Activated CD8-positive, alpha-beta memory T cell treated with anti-CD3 and anti-CD28 coated beads, Interleukin-2, amount 50 U/mL, for 1 hour (primary cell): ENCODE data around the gene GPR108.
"Not testable (repeated sequence)": the region's sequence is repeated elsewhere in the genome, so short reads cannot be mapped to it uniquely, and the experiment has no call there.

Experiments
- DNase-seq: peaks from one replicate; pipeline ENCODE4 v3.0.0-alpha.2; 2020; ENCODE audit errors: extremely low read depth

GPR108 gene

DNA sequence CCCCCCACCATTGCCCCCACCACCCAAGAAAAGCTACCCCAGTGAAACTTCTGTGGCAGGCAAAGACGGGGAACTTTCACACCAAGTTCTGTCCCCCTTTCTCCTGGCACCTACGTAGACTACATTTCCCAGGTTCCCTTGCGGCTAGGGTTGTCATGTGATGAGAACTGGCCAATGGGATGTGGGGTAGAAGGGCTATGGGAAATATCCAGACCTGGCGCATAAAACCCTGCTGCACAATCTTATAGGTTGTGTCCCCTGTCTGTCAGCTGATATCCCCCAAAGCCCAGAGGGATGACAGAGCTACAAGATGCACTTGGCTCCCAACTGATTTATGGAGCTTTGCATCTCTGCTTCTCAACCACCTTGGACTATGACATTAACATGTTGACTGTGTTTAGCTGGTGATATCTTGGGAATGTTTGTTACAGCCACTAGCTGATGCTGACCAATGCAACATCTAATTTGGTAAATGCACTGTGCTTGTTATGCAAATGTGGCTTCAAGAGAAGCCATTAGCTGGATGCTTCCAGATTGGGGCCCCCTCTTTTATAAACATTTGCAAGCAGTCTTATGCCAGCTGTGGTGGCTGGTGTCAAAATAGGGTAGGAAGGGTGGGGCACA lies 23.8 kb upstream of the GPR108 start:
- no peak for DNase-seq

DNA sequence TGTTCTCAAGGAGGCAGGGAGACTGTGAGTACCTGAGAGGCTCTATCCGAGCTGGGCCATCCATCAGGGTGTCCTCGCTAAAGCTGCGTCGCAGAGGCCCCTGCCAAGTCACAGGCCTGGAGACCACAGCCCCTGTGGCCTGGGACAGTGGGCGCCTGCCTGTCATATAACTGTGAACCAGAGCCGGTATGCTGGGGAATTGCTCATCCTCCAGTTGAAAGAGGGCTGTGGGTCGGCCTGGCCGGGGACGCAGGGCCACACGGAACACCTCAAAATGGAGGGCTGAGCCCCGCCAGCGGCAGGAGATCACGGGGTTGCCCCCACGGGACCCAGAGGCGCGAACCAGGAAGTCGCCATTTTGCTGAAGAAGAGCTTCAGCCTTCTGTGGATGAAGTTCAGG lies 23.2 kb upstream of the GPR108 start:
- DNase-seq, result no peak

DNA sequence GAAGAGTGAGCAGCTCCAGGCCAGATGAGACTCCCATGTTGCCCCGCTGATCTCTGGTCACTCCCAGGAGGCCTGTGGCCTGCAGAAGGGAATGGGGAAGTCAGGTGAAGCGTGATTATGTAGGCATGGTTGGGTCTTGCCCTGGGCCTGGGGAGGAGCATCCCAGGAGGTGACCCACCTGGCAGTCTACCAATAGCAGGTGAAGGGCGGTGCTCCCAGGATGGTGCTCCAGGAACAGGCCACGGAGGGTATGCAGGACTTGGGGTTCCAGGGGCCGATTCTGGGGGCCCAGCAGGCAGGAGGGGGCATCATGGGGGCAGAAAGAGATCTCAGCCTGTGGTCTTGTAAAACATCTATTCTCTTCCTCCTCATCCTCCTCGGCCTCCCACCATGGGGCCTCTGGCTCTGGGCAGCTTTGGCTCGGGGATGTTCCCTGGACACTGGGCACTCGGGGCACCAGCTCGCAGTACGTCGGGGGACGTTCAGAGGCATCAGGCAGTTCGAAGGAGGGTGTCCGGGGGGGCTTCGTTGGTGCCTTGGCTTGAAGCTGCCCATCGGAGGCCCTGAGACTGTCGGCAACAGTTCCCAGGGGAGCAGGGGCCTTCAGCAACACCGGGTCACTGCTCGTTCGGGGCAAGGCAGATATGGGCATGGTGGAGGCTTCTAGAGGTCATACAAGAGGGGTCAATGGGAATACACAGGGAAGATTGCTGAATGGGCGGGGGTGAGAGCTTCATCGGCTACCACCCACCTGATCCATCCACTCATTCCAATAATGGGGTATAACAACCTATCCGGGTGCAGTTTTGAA lies 17.5 kb upstream of the GPR108 start:
- no peak for DNase-seq

DNA sequence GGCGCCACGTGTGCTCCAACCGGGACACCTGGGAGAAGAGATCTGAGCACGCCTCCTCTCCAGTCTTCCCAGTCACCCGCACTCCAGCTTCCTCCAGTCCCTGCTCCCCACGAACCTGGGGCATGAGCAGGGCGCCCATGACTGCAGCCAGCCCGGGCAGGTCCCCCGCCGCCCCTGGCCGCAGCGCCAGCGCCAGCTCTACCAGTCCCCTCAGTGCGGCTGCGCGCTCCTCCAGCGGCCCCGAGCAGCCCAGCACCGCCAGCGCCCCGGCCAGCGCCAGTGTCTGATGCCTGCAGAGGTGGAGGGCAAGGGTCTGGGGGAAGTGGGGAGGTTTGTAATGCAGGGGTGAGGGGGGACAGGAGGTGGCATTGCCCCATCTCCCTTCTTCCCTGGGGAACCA lies 16.8 kb upstream of the GPR108 start:
- no peak for DNase-seq

DNA sequence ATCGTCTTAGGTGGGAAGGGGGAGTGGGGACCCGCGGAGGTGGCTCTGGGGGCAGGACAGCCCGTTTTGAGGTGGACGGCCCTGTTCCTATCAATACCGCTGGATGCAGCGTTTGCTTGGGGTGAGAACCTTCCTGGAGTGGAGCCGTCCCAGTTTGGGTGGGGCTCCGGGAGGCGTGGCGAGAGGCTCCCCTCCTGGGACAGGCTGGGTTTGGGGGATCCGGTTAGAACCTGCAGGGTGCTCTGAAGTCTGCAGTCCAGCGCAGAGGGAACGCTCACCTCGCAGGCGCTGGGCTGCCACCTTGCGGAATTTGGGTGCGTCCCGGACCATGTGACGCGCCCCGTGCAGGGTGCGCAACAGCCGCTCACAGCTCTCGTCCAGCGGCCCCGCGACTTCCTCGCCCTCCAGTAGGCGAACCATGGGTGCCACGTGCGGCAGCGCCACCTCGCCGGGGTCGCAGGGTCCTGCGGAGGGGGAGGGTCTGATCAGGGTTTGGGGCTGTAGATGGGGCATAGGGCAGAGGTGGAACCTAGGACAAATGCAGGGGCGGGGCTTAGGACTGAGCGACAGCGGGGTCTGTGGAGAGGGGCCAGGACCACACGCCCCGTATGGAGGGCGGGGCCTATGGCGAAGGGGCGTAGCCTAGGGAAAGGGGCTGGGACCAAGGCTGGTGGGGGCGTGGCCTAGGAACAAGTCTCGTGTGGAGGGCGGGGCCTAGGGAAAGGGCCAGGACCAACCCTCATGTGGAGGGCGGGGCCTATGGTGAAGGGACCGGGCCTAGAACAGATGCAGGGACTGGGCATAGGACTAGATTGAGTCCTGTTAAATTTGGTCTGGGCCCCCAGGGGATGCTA lies 16.0 kb upstream of the GPR108 start:
- no peak for DNase-seq

DNA sequence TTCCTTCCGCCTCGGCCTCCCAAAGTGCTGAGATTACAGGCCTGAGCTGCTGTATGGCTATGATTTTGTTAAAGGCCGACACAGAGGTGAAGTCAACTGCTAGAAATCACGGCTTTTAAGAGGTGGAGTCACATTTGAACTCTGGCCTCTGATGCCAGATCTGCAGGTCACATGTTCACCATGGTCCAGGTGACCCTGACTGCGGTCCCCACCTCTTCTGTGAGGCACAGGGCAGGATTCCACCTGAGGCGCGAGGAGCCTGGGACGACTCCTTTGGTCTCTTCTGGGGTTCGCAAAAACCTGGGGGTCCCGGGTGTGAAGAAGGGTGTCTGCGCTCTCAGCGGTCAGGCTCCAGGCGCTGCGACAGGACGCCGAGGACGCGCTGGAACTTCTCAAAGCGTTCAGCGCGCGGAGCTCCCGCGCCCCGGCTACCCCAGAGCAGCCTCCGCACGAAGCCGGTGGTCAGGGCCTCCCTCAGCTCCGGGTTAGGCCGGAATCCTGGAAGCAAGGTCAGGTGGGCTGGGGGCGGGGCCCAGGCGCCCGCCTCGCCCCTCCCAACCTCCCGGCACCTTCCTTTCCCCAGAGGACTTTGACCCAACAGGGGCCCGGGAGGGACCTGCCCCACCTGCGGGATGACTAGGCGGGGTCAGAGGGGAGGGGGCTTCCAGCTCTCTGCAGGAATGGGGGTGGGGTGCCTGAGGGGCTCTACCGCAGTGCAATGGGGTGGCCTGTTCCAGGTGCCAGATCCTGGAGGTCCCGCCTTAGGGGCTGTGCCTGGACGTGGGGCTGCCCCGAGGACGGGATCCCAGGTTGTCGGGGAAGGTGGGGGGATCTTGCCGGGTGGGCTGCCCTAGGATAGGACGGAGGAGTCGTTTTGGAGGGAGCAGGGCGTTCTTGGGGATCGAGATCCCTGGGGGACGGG lies 15.1 kb upstream of the GPR108 start:
- DNase-seq, result no peak

DNA sequence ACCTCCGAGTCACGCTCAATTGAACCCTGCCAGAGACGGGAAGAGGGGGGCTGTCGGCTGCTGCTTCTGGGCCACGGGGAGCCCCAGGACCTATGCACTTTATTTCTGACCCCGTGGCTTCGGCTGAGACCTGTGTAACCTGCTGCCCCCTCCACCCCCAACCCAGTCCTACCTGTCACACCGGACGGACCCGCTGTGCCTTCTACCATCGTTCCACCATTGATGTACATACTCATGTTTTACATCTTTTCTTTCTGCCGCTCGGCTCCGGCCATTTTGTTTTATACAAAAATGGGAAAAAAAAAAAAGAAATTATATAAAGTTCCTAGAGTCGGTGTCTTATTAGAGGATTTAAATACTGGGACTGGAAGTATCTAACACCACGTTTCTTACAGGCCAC lies 13.8 kb upstream of the GPR108 start:
- no peak for DNase-seq

DNA sequence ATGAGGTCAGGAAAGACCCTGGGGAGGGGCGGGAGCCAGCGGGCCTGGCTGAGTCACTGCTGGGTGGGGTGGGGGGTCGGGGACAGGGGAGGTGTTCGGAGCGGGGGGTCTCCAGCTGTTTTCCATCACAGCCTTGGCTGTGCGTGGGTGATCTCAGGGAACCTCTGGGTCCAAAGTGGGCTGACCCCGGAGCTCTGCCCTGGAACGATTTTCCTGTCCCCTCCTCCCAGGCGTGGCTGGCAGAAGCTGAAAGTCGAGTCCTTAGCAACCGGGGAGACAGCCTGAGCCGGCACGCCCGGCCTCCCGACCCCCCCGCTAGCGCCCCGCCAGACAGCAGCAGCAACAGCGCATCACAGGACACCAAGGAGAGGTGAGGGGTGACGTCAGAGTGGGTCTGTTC lies 12.7 kb upstream of the GPR108 start:
- no peak for DNase-seq

DNA sequence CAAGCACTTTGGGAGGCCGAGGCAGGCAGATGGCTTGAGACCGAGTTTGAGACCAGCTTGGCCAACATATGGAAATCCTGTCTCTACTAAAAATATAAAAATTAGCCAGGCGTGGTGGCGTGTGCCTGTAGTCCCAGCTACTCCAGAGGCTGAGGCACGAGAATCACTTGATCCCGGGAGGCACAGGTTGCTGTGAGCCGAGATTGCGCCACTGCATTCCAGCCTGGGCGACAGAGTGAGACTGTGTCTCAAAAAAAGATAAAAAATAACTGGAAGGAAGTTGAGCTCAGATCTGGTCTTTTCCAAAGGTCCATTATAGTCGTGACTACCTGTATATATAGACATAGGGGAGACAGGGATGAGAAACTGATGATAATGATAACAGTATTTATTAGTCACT lies 11.2 kb upstream of the GPR108 start:
- DNase-seq, result not testable (repeated sequence)

DNA sequence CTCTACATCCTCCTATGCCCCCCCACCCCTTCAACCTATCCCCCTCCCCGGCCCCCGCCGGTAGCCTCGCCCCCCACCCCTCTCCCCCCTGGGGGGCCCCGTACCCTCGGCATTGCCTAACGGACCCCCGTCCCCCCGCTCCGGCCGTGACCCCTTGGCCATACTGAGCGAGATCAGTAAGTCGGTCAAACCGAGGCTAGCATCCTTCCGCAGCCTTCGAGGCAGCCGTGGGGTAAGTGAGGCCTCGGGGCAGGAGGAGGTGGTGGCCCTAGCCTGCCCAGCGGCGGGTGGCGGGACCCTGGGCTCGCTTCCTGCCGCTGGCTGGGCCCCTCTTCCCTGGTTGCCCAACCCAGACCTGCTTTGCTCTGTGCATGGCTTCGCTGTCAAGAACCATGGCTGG lies 8.6 kb upstream of the GPR108 start:
- DNase-seq, result no peak

DNA sequence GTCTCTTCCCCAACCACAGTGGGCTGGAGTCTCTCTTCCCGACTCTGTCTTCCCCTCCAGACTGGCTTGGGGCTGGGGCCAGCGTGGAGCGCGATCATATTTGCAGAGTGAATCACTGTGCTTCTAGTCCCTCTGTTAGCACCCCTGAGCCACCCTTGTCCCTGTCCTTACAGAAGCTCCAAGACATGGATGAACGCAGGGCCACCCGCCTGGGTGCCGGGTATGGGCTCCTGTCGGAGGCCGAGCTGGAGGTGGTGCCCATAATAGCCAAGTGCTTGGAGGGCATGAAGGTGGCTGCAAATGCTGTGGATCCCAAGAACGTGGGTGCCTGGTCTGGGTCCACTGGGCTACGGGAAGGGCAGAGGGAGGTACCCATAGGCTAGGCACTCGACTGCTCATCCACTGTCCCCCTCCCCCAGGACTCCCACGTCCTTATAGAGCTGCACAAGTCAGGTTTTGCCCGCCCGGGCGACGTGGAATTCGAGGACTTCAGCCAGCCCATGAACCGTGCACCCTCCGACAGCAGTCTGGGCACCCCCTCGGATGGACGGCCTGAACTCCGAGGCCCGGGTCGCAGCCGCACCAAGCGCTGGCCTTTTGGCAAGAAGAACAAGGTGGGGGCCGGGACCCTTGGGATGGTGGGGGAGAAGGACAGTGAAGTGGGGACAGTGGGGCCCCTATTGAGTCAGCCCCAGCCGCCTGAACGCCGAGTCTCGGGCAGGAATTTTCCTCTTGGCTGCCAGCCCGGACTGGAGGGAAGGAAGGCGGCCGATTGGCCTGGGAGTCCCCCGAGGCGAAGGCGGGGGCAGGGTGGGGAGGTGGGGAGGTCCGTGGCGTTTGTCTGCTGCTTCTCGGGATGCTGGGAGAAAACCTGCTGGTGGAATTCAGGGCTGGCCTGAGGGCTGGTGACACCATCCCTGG lies 7.3 kb upstream of the GPR108 start:
- no peak for DNase-seq

DNA sequence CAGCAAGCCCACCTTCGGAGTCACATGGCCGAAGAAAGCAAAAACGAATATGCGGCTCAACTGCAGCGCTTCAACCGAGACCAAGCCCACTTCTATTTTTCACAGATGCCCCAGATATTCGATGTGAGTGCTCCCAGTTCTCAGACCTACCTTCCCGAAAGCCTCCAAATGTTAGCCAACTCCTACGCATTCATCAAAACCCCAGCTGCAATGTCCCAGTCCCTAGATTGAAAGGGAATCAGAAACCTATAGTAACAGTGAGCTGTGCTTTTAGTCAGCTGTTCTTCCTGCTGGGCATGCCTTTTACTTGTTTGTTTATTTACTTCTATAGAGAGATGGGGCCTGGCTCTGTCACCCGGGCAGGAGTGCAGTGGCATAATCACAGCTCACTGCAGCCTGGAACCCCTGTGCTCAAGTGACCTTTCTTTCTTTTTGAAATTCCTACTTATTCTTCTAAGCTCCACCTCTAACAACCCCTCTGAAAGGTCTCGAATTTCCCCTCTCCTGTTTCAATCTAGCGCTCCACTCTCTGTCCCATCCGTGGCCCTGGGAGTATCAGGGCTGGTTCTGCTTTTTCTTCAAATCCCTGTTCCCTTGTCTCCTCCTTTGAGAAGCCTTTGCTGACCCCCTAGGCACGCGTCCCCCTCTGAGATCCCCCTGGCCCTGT lies 6.5 kb upstream of the GPR108 start:
- no peak for DNase-seq

DNA sequence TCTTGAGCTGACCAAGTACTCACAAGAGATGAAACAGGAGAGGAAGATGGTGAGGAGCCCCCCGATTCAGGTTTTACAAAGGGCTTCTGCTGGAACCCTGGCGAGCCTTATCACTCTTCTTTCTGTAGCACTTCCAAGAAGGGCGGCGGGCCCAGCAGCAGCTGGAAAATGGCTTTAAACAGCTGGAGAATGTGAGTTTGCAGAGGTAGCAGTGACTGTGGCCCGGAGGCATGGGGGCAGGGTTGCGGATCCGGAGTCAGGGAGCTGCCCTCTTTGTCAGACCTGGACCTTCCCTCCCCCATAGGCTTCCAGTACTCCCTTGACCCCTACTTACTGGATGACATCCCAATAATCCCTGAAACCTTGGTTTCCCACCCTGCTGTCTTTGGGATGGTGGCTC lies 5.7 kb upstream of the GPR108 start:
- DNase-seq, result no peak

DNA sequence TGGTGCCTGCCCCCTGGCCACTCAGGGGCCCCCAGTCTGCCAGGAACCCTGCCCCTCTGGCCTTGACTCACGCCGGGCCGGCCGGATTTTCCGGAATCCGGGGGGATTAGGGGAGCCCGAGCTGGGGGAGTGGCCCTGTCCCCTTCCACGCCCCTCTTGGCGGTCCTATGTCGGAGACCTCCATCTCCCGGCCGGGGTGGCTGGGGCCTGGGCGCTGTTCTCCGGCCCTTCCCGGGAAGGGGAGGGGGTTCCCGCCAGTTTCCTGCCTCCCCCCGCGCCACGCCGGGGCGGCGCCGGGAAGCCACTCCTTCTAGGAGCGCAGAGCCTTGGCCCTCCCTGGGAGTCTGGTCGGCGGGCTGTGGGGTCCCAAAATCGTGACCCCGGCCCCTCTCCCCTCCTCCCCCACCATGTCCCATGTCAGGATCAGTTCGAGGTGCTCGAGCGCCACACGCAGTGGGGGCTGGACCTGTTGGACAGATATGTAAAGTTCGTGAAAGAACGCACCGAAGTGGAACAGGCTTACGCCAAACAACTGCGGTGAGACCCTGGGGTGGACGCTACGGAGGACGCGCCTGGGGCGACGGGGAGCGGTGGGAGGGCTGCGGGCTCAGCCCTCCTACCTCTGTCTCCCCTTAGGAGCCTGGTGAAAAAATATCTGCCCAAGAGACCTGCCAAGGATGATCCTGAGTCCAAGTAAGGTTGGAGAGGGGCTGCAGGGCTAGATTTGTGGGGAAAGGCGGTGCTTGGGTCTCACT lies 3.4 kb upstream of the GPR108 start:
- DNase-seq, result no peak

DNA sequence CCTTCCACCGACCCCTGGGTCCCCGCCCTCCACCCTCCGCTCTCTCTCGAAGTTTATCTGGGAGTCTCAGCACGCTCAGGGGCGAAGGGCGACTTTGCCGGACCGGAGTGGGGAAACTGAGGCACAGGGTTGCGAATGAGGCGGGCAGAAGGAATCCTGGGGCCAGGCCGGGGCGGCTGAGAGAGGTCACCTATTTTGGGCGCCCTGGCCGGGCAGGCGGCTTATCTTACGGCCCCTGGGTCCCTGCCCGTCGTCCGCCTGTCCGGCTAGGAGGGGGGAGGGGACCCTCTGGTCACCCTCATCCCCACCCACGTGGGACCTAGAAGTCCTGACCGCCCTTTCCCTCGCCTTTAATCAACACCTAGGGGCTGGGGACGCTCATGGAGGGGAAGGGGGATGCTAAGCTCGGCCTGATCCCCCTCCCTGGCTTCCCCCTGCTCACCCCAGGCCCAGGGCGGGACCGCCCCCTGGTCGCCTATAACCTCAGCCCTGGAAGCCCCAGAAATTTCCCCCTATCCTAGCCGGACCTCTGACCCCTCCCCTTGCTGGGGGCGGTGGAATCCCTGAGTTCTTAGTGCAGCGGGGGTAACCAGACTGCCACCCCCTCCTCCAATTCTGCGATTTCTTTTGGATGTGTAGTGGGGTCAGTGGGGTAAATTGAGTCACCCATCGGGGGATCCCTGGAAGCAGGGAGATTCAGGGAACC lies 2.7 kb upstream of the GPR108 start:
- DNase-seq, result no peak

DNA sequence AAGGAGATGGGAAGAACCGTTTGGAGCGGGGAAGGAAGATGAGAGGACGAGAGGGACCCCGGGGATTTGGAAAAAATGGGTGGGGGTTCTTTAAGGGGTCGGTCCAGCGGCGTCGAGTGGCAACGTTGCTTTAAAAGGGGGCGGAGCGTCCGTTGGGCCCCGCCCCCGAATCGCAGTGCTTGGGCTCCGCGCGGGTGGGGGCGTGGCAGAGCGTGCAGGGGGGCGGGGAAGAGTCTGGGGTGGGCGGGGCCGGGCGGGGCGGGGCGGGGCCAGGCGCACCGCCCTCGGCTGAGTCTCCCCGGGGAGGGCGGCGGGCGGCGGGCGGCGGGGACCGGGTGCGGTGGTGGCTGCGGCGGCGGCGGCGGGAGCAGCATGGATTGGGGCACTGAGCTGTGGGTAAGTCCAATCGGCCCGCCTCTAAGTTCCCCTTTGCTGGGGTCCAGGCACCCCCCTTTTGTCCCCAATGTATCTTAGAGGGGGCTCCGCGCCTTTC lies 2.1 kb upstream of the GPR108 start, which contains the start of gene TRIP10:
TRIP10 (plus strand) TSS at position 291 of the 493 bp plus-strand sequence; CDS start at position 373, 82 bp downstream.
- peak; percentile 56 for DNase-seq

DNA sequence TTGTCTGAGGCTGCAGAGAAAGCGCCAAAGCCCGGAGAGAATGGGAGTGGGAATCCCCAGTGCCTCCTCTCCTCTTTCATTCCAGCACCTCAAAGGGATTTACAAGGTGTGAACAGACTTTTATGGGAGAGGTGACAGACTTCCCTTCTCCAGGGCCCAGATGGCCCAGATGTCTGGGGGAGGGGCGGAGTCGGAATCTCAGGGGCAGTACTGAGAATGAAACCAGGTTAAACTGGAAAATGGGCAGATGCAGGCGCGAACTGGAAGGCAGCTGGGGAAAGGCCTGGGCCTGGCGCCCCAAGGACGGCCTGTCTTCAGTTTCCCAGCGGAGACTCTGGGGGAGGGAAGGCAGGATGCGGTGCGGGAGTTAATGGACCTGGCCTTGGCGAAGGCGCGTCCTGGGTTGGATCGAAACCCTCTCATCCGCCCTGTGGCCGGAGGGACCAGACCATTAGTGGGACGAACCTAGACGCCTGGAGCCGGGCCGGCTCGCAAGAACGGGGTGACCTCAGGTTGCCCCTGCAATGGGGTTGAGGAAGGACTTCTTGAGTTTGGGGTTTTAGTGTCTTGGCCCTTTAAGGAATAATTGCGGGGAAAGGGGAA lies 1.5 kb upstream of the GPR108 start:
- no peak for DNase-seq
